Subcutaneous abdominal adipose tissue (tissue), 5 donors: ENCODE results near the gene XYLT1.
"Not testable (repeated sequence)": the region's sequence is repeated elsewhere in the genome, so short reads cannot be mapped to it uniquely, and the experiment has no call there.

ENCODE experiments used
- H3K27ac ChIP-seq: one replicate; pipeline ENCODE4 v1.7.0; 2013; ENCODE audit warnings: low read depth, mild to moderate bottlenecking, inconsistent platforms, low read length, moderate library complexity
- H3K27me3 ChIP-seq, 5 donors: one replicate each; pipeline ENCODE4 v1.7.0; 2013; ENCODE audit warnings: low read length in 5 of 5, inconsistent platforms in 1 of 5; ENCODE audit not compliant: control insufficient read depth in 5 of 5, insufficient read depth in 4 of 5
- H3K36me3 ChIP-seq, 5 donors: one replicate each; pipeline ENCODE4 v1.7.0; 2013; ENCODE audit warnings: low read length in 5 of 5; ENCODE audit not compliant: control insufficient read depth in 5 of 5, insufficient read depth in 5 of 5
- H3K4me1 ChIP-seq, 5 donors: one replicate each; pipeline ENCODE4 v1.7.0; 2013; ENCODE audit warnings: low read length in 5 of 5, mild to moderate bottlenecking in 3 of 5, moderate library complexity in 1 of 5; ENCODE audit not compliant: control insufficient read depth in 5 of 5, insufficient read depth in 5 of 5
- H3K4me3 ChIP-seq, 5 donors: one replicate each; pipeline ENCODE4 v1.7.0; 2013; ENCODE audit warnings: low read length in 5 of 5, low read depth in 1 of 5
- H3K9ac ChIP-seq, 5 donors: one replicate each; pipeline ENCODE4 v1.7.0; 2013; ENCODE audit warnings: low read length in 5 of 5, mild to moderate bottlenecking in 4 of 5, moderate library complexity in 3 of 5
- H3K9me3 ChIP-seq, 5 donors: one replicate each; pipeline ENCODE4 v1.7.0; 2013; ENCODE audit warnings: low read length in 5 of 5; ENCODE audit not compliant: control insufficient read depth in 5 of 5
- donor health status: healthy.
- donor health status: healthy.
- donor health status: healthy.
- donor health status: healthy.
- donor health status: healthy.

The XYLT1 gene

DNA sequence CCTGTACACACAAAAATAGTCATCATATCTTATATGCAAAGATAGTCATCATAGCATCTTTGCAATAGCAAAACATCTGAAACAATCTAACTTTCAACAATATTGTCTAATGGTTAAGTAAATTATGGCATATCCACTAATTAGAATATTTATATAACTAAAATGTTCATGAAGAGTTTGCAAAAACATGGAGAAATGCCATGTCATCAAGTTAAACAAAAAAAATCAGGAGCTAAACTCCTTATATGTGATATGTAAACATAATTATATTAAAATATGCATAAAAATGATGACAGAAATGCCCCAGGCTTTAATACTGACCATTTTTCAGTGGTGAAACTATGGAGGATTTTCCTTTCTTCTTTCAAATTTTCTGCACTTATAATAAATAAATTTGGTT is 22.3 kb upstream of the XYLT1 start:
- no peak overlapping the region for H3K27ac ChIP-seq
- H3K9ac ChIP-seq, result no peak overlapping the region
- H3K36me3 ChIP-seq, result no peaks in the 10 kb centered on the region
- H3K27me3 ChIP-seq, result no peaks in the 10 kb centered on the region
- no peak overlapping the region for H3K4me3 ChIP-seq
- H3K4me1 ChIP-seq, result no peaks in the 10 kb centered on the region
- no peaks in the 10 kb centered on the region for H3K9me3 ChIP-seq

DNA sequence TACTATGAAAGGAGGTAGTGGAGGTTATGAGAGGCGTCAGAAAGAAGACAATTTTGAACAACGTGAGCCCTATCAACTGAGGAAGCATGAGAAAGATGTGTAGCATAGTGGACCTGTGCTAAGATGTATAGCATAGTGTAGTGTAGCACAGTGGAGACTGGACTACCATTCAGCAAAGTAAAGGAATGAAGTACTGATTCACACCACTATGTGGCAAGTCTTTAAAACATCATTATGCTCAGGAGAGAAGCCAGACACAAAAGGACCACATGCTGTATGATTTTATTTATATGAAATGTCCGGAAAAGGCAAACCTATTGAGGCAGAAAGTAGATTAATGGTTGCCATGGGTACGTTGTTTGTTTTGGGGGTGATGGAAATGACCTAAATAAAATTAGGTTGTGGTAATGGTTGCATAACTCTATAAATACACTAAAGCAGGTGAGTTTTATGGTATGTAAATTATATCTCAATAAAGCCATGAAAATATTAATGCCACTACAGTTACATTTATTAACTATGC is 20.4 kb upstream of the XYLT1 start:
- H3K9ac ChIP-seq, result no peak overlapping the region
- no peaks in the 10 kb centered on the region for H3K36me3 ChIP-seq
- no peak overlapping the region for H3K4me3 ChIP-seq
- H3K4me1 ChIP-seq, result no peaks in the 10 kb centered on the region
- H3K27ac ChIP-seq, result no peak overlapping the region
- H3K27me3 ChIP-seq, result no peaks in the 10 kb centered on the region
- H3K9me3 ChIP-seq, result no peaks in the 10 kb centered on the region

DNA sequence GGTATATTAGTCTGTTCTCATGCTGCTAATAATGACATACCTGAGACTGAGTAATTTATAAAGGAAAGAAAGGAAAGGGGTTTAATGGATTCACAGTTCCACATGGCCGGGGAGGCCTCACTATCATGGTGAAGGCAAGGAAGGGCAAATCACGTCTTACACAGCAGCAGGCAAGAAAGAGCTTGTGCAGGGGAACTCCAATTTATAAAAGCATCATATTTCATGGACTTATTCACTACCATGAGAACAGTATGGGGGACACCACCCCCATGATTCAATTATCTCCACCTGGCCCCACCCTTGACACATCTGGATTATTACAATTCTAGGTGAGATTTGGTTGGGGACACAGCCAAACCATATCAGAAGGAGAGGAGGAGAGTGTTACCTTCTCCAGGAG is 17.7 kb upstream of the XYLT1 start:
- H3K27me3 ChIP-seq, result peaks cover 0 to 3% (median 1%) of the 10 kb centered on the region in 5 donors
- H3K4me1 ChIP-seq, result no peaks in the 10 kb centered on the region
- no peak overlapping the region for H3K4me3 ChIP-seq
- H3K9ac ChIP-seq, result no peak overlapping the region
- no peaks in the 10 kb centered on the region for H3K9me3 ChIP-seq
- H3K36me3 ChIP-seq, result no peaks in the 10 kb centered on the region
- H3K27ac ChIP-seq, result no peak overlapping the region

DNA sequence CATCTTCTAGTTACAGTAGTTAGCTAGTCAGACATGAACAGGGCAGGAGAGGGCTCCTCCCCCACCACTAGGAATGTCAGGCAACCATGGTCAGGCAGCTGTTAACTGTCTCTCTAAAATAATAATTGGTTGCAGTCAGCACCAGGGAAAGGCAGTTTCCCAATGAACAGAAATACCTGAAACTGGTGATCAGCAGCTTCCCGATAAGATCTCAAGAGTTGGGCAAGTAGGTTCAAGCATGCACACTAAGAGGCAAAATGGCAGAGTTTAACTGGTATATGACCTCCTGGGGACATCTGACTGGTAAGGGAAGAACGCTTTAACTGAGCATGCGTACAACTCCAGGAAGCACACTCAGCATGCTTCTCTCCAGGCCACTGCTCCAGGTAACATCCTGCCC is 12.6 kb upstream of the XYLT1 start:
- no peaks in the 10 kb centered on the region for H3K36me3 ChIP-seq
- H3K9ac ChIP-seq, result no peak overlapping the region
- no peak overlapping the region for H3K27ac ChIP-seq
- no peak overlapping the region for H3K4me3 ChIP-seq
- H3K4me1 ChIP-seq, result no peaks in the 10 kb centered on the region
- peaks cover 3 to 11% (median 7%) of the 10 kb centered on the region in 5 donors for H3K27me3 ChIP-seq
- peaks cover 0 to 7% (median 3%) of the 10 kb centered on the region in 5 donors for H3K9me3 ChIP-seq

DNA sequence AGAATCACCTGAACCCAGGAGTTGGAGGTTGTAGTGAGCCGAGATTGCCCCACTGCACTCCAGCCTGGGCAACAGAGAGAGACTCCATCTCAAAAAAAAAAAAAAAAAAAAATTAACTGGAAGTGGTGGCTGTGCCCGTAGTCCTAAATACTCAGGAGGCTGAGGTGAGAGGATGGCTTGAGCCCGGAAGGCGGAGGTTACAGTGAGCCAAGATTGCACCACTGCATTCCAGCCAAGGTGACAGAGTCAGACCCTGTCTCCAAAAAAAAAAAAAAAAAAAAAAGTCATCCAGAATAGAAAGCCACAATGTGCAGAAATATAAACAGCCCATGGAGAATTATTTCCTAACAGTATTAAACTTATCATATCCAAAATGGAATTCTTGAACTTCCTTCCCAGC is 11.6 kb upstream of the XYLT1 start:
- not testable (repeated sequence) for H3K4me3 ChIP-seq, H3K9ac ChIP-seq, H3K36me3 ChIP-seq, H3K27ac ChIP-seq, H3K4me1 ChIP-seq, H3K9me3 ChIP-seq
- peaks cover 3 to 11% (median 7%) of the 10 kb centered on the region in 5 donors for H3K27me3 ChIP-seq

DNA sequence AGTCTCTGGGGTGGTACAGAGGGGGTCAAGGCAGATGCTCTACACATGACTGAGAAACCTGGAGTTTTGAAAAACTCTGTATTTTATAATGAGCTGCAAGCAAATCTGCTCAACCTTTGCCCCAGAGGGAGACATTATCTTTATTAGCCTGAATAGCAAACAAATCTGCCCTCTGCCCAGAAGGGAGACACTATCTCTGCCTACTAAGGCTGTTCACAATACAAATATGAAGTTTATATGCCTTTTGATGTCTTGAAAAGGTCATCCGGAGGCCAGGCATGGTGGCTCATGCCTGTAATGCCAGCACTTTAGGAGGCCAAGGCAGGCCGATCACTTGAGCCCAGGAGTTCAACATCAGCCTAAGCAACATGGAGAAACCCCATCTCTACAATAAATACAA is 11.0 kb upstream of the XYLT1 start:
- H3K27ac ChIP-seq, result no peak overlapping the region
- H3K9ac ChIP-seq, result no peak overlapping the region
- peaks cover 0 to 4% (median 0%) of the 10 kb centered on the region in 5 donors for H3K4me1 ChIP-seq
- peaks cover 3 to 11% (median 7%) of the 10 kb centered on the region in 5 donors for H3K27me3 ChIP-seq
- H3K9me3 ChIP-seq, result peaks cover 0 to 7% (median 3%) of the 10 kb centered on the region in 5 donors
- H3K4me3 ChIP-seq, result no peak overlapping the region
- no peaks in the 10 kb centered on the region for H3K36me3 ChIP-seq

DNA sequence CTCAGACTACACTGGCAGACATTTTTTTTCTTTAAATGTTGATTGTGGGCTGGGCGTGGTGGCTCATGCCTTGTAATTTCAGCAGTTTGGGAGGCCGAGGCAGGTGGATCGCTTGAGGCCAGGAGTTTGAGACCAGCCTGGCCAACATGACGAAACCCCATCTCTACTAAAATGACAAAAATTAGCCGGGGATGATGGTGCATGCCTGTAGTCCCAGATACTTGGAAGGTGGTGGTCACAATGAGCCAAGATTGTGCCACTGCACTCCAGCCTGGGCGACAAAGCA is 6.4 kb upstream of the XYLT1 start:
- H3K4me3 ChIP-seq, H3K27ac ChIP-seq, H3K9ac ChIP-seq, H3K36me3 ChIP-seq, H3K9me3 ChIP-seq: not testable (repeated sequence)
- peaks cover 3 to 17% (median 9%) of the 10 kb centered on the region in 5 donors for H3K4me1 ChIP-seq
- H3K27me3 ChIP-seq, result peaks cover 0 to 12% (median 3%) of the 10 kb centered on the region in 5 donors

DNA sequence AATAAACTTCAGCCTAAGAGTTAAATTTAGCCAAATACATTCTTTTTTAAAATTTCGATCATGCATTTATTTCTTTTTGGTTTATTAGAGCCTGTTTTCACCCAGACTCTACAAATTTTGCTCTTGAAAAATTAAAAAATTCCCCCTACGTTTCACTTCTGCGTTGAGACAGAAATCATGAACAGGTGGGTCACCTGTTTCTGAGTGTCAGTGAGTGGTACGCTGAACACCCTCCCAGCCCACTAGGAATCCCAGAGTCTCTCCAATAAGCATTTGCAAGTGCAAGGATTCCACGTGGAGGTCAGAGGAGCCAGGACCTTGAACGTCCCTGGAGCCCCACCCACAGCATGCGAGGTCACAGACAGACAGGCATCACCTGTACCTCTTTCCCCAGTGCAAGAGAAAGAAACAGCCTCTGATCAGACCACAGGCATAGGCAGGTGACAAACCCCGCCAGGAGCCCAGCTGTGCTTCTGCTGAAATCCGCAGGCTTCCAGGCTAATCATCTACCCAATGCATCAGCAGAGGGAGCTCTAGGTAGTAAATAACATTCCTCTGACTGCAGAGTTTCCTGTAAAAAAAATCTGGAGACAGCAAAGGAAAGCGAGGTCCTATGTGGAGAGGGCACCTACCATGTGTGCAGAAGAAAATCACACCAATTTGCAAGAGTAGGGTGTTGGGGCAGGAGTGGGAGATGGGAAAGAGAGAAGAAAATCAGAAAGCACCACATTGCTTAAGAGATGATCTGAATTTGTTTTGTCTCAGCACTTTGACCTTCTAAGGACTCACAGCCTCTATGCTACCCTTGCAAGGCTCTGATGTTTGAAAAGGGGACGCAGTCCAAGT is 5.9 kb upstream of the XYLT1 start:
- Histone ChIP-seq H3K27me3 (peaks cover 0 to 12% (median 3%) of the 10 kb centered on the region in 5 donors), H3K4me3 (no peak overlapping the region)

DNA sequence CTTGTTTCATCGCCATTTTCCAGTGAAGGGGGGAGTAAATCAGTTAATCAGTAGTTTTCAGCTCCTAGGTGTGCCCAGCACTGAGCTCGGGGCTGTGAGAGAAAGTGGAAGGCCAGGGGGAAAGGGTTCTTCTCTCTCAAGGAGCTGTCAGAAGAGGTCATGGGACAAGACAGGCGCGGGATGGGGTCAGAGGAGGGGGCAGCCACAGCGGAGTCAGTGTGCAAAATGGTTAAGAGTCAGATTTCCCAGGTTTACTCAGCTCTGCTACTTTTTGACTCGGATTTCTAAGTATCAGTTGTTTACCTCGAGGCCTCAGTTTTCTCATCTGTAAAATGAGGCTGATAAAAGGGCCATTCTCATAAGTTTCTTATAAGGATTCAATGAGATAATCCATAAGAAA is 4.3 kb upstream of the XYLT1 start:
- Histone ChIP-seq H3K27me3 (peaks cover 0 to 9% (median 5%) of the 10 kb centered on the region in 5 donors), H3K9ac (no peak overlapping the region), H3K27ac (no peak overlapping the region), H3K4me3 (no peak overlapping the region), H3K9me3 (peaks cover 0 to 7% (median 0%) of the 10 kb centered on the region in 5 donors), H3K4me1 (peaks cover 5 to 32% (median 23%) of the 10 kb centered on the region in 5 donors), H3K36me3 (no peaks in the 10 kb centered on the region)

More for the DNA sequence above, 5.9 kb upstream of the XYLT1 start:
- Histone ChIP-seq H3K4me1 (peaks cover 3 to 23% (median 14%) of the 10 kb centered on the region in 5 donors), H3K9ac (no peak overlapping the region), H3K27ac (no peak overlapping the region), H3K36me3 (no peaks in the 10 kb centered on the region), H3K9me3 (peaks cover 0 to 7% (median 3%) of the 10 kb centered on the region in 5 donors)

DNA sequence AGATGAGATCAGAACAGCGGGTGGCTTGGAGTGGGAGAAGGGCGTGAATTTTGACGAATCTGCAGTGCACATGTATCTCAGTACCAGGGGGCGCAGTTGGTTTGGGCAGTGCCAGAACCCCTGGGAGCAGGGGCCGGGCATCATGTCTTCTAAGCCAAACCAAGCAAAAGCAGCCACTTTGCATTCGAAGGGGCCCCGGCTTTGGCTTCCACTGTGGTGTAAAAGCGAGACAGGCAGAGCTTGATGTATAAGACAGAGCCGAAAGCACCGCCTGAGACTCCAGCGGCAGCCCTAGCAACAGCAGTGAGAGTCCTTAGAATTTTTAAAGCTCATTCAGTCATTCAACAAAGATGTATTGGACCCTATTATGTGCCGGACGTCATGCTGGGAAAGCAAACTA is 3.8 kb upstream of the XYLT1 start:
- Histone ChIP-seq H3K4me3 (no peak overlapping the region), H3K27me3 (peaks cover 0 to 4% (median 3%) of the 10 kb centered on the region in 5 donors), H3K27ac (no peak overlapping the region), H3K4me1 (peaks cover 5 to 37% (median 28%) of the 10 kb centered on the region in 5 donors), H3K36me3 (no peaks in the 10 kb centered on the region), H3K9ac (no peak overlapping the region), H3K9me3 (peaks cover 0 to 2% (median 0%) of the 10 kb centered on the region in 5 donors)
